Prostate gland (tissue), 2 donors: ENCODE data around the gene EIF2AK2. TPM values are rescaled to one million over a fixed set of nuclear protein-coding genes. Genes with fewer than 3 reads are reported as not detected.

Source experiments
- DNase-seq: peaks from one replicate; pipeline ENCODE4 v3.0.0-alpha.2; 2019; ENCODE audit warnings: low spot score
- H3K27ac ChIP-seq, 2 donors: fragments of 200-600 bp; sonication (generic); 2 replicates each; pipeline ENCODE4 v1.5.1; 2017 to 2019
- H3K27me3 ChIP-seq: fragments of 200-600 bp; sonication (generic); replicated peaks from 2 replicates; pipeline ENCODE4 v1.5.1; 2019; ENCODE audit not compliant: insufficient read depth
- H3K36me3 ChIP-seq, 2 donors: fragments of 200-600 bp; sonication (generic); 1 replicate in 1 of 2; 2 replicates in 1 of 2; pipeline versions ENCODE4 v1.5.1 to v1.8.1; 2017 to 2019
- H3K4me1 ChIP-seq: fragments of 200-600 bp; sonication (generic); replicated peaks from 2 replicates; pipeline ENCODE4 v1.5.1; 2019
- H3K4me3 ChIP-seq, 2 donors: fragments of 200-600 bp; sonication (generic); 2 replicates each; pipeline ENCODE4 v1.5.1; 2017 to 2019
- H3K9me3 ChIP-seq: fragments of 200-600 bp; sonication (generic); 2 replicates; pipeline ENCODE4 v1.5.1; 2017
- CTCF ChIP-seq, 4 experiments: fragments of 200-600 bp in 2 of 4; fragments of 450-650 bp in 2 of 4; sonication (generic) in 2 of 4; IDR thresholded peaks; 1 replicate in 3 of 4; 2 replicates in 1 of 4; pipeline ENCODE4 v1.5.1; 2016 to 2019; ENCODE audit warnings: antibody characterized with exemption in 4 of 4, mild to moderate bottlenecking in 2 of 4, moderate library complexity in 2 of 4
- POLR2A ChIP-seq: fragments of 450-650 bp; IDR thresholded peaks from one replicate; pipeline ENCODE4 v1.6.1; 2016; ENCODE audit warnings: antibody characterized with exemption, mild to moderate bottlenecking
- POLR2AphosphoS5 ChIP-seq: sonication (generic); formaldehyde crosslinking; IDR thresholded peaks from one replicate; pipeline ENCODE4 v1.6.1; 2017; ENCODE audit warnings: antibody characterized with exemption
- WGBS: methylation state at CpG from one replicate; pipeline ENCODE4 v1.1.5; 2018; 5-methylcytosine and 5-hydroxymethylcytosine counted together
- intact Hi-C: fragments of 100-400 bp; cut with DNase I; formaldehyde crosslinking; loops from one replicate; pipeline ENCODE4 v1.14.2; 2022
- total RNA-seq, 2 donors: library from RNA; depleted of rRNA; stranded (reverse); fragments of >200 nt; gene quantifications; one replicate each; pipeline ENCODE4 v1.1.0, GENCODE V29; 2016

EIF2AK2 gene
- total RNA-seq, 2 donors from 2014 or later, result 20.8 to 32.1 TPM

- TF ChIP-seq CTCF (IDR thresholded peaks at IDR 0.05) (no peak), POLR2A (no peak), POLR2AphosphoS5 (no peak)
- intact Hi-C loops, result no loop called here
- no peak for DNase-seq
- Histone ChIP-seq H3K4me1 (no peaks in the 10 kb centered on the region), H3K4me3 (no peak overlapping the region), H3K9me3 (no peaks in the 10 kb centered on the region), H3K36me3 (no peaks in the 10 kb centered on the region), H3K27me3 (no peaks in the 10 kb centered on the region), H3K27ac (no peak overlapping the region)
- 93% methylated on average over 2 of the region's 2 CpGs for WGBS
Measured at GRCh38 chr2:37125416-37125815, 31.4 kb downstream of the EIF2AK2 start.

GRCh38 chr2:37119157-37119556, 37.6 kb downstream of the EIF2AK2 start:
- H3K4me3 ChIP-seq, result no peak overlapping the region
- TF ChIP-seq POLR2A, result no peak
- TF ChIP-seq CTCF (IDR thresholded peaks at IDR 0.05), result no peak
- TF ChIP-seq POLR2AphosphoS5, result no peak
- DNase-seq, result no peak
- no peaks in the 10 kb centered on the region for H3K4me1 ChIP-seq
- H3K9me3 ChIP-seq, result no peaks in the 10 kb centered on the region
- intact Hi-C loops, result no loop called here
- 95% methylated on average over 5 of the region's 5 CpGs for WGBS
- H3K27ac ChIP-seq, result no peak overlapping the region
- peaks cover 0 to 2% of the 10 kb centered on the region in 2 donors for H3K36me3 ChIP-seq
- no peaks in the 10 kb centered on the region for H3K27me3 ChIP-seq

GRCh38 chr2:37117566-37117965, 39.2 kb downstream of the EIF2AK2 start:
- whole genome bisulfite sequencing, result 82% methylated on average over 1 of the region's 1 CpG
- TF ChIP-seq CTCF (IDR thresholded peaks at IDR 0.05) (no peak), POLR2AphosphoS5 (no peak), POLR2A (no peak)
- H3K4me3 ChIP-seq, result no peak overlapping the region
- H3K4me1 ChIP-seq, result no peaks in the 10 kb centered on the region
- peaks cover 0 to 2% of the 10 kb centered on the region in 2 donors for H3K36me3 ChIP-seq
- H3K27me3 ChIP-seq, result no peaks in the 10 kb centered on the region
- H3K27ac ChIP-seq, result no peak overlapping the region
- DNase-seq, result no peak
- H3K9me3 ChIP-seq, result no peaks in the 10 kb centered on the region
- intact Hi-C loops, result no loop called here

- no peaks in the 10 kb centered on the region for H3K9me3 ChIP-seq
- intact Hi-C loops, result no loop called here
Measured at GRCh38 chr2:37111958-37112357, 44.8 kb downstream of the EIF2AK2 start.

More at GRCh38 chr2:37111958-37112357, 44.8 kb downstream of the EIF2AK2 start:
- WGBS, result 67% methylated on average over 2 of the region's 2 CpGs
- H3K4me1 ChIP-seq, result no peaks in the 10 kb centered on the region
- DNase-seq, result no peak
- no peak overlapping the region for H3K27ac ChIP-seq
- H3K27me3 ChIP-seq, result no peaks in the 10 kb centered on the region
- H3K4me3 ChIP-seq, result no peak overlapping the region
- peaks cover 0 to 4% of the 10 kb centered on the region in 2 donors for H3K36me3 ChIP-seq
- TF ChIP-seq CTCF (IDR thresholded peaks at IDR 0.05), result no peak
- no peak for TF ChIP-seq POLR2A
- no peak for TF ChIP-seq POLR2AphosphoS5
